Prostate gland (tissue), 2 donors: ENCODE results near the gene ONECUT1.

Experiments used
- POLR2A ChIP-seq: fragments of 450-650 bp; IDR thresholded peaks from one replicate; pipeline ENCODE4 v1.6.1; 2016; ENCODE audit warnings: antibody characterized with exemption, mild to moderate bottlenecking
- POLR2AphosphoS5 ChIP-seq: sonication (generic); formaldehyde crosslinking; IDR thresholded peaks from one replicate; pipeline ENCODE4 v1.6.1; 2017; ENCODE audit warnings: antibody characterized with exemption
- TF ChIP-seq, protein P1 (sequence below), 4 experiments: fragments of 200-600 bp in 2 of 4; fragments of 450-650 bp in 2 of 4; sonication (generic) in 2 of 4; IDR thresholded peaks; 1 replicate in 3 of 4; 2 replicates in 1 of 4; pipeline ENCODE4 v1.5.1; 2016 to 2019; ENCODE audit warnings: antibody characterized with exemption in 4 of 4, mild to moderate bottlenecking in 2 of 4, moderate library complexity in 2 of 4

DNA sequence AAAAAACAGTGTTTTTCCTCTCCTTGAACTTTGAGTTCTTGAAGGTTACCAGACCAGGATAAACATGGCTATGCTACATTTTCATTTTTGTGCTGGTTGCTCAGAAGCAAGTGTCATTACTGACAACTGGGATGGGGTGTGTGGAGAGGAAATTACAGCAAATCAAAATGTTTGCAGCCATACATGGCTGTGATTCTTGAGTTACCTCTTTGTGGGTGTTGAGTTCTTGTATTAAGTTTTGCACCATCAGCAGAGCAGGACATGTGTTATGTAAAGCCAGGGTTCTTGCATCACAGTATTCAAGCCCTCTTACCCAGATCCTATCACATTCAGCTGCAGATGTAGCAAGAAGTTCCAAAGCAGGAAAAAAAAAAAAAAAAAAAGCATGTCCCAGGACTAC is 57.0 kb downstream of the ONECUT1 start:
- TF ChIP-seq, protein P1, sequence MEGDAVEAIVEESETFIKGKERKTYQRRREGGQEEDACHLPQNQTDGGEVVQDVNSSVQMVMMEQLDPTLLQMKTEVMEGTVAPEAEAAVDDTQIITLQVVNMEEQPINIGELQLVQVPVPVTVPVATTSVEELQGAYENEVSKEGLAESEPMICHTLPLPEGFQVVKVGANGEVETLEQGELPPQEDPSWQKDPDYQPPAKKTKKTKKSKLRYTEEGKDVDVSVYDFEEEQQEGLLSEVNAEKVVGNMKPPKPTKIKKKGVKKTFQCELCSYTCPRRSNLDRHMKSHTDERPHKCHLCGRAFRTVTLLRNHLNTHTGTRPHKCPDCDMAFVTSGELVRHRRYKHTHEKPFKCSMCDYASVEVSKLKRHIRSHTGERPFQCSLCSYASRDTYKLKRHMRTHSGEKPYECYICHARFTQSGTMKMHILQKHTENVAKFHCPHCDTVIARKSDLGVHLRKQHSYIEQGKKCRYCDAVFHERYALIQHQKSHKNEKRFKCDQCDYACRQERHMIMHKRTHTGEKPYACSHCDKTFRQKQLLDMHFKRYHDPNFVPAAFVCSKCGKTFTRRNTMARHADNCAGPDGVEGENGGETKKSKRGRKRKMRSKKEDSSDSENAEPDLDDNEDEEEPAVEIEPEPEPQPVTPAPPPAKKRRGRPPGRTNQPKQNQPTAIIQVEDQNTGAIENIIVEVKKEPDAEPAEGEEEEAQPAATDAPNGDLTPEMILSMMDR (IDR thresholded peaks at IDR 0.05) = no peak
- TF ChIP-seq POLR2A (no peak), POLR2AphosphoS5 (no peak)
